ENCODE measurements around the gene EPB41L2. TPM values are rescaled to one million over a fixed set of nuclear protein-coding genes. Genes with fewer than 3 reads are reported as not detected.

The EPB41L2 gene
- total RNA-seq, 2 experiments from 2014 or later: 9.5 to 12.3 TPM

GRCh38 chr6:131053546-131054240 lies 9.4 kb downstream of the EPB41L2 start:
- POLR2A ChIA-PET: no interaction called here
- H3K9me3 Mint-ChIP-seq: peaks cover 11% of the 10 kb centered on the region

DNA sequence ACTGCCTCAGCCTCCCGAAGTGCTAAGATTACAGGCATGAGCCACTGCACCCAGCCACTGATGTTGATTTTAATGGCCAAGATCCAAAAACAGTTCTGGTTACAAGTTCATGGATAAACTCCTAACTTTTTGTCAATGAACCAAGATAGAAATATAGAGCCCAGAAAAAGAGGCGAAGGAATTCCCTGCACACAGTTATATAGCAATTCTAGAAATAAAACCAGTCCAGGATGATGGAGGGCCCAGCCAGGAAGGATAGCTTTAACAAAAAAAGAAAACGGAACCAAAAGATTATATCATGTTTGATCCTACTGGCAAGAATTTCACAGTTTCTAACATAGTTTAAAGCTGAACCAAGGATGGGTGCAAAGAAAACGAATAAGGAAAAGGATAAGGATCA lies 10.9 kb downstream of the EPB41L2 start:
- ChIA-PET CTCF (no interaction called here), POLR2A (no interaction called here)
- Mint-ChIP-seq H3K27me3 (no peaks in the 10 kb centered on the region), H3K27ac (no peak overlapping the region), H3K4me3 (no peak overlapping the region), H3K36me3 (ENCODE audit: low read depth) (peaks cover 37% of the 10 kb centered on the region), H3K9me3 (peaks cover 11% of the 10 kb centered on the region), H3K4me1 (ENCODE audit: low read depth) (no peaks in the 10 kb centered on the region)
- H3K4me1 ChIP-seq (ENCODE audit: insufficient read depth, low read length): no peaks in the 10 kb centered on the region
- no peak overlapping the region for H3K4me3 ChIP-seq (ENCODE audit: low read length)
- H3K27me3 ChIP-seq (ENCODE audit: control insufficient read depth in 1 of 2, insufficient read depth in 2 of 2, low read length in 2 of 2): no peaks in the 10 kb centered on the region
- H3K27ac ChIP-seq (ENCODE audit: low read depth in 1 of 2, low read length in 2 of 2): no peak overlapping the region
- H3K9me3 ChIP-seq (ENCODE audit: control insufficient read depth in 1 of 2, insufficient read depth in 1 of 2, low read length in 2 of 2): peaks cover 19 to 29% of the 10 kb centered on the region in 2 experiments
- no peaks in the 10 kb centered on the region for H3K36me3 ChIP-seq (ENCODE audit: insufficient read depth, low read length)
- ATAC-seq (ENCODE audit: poor library complexity): no peak
- DNase-seq: no peak
- intact Hi-C loops (cut with DNase I, micrococcal nuclease): no loop called here
- TF ChIP-seq, protein P1, sequence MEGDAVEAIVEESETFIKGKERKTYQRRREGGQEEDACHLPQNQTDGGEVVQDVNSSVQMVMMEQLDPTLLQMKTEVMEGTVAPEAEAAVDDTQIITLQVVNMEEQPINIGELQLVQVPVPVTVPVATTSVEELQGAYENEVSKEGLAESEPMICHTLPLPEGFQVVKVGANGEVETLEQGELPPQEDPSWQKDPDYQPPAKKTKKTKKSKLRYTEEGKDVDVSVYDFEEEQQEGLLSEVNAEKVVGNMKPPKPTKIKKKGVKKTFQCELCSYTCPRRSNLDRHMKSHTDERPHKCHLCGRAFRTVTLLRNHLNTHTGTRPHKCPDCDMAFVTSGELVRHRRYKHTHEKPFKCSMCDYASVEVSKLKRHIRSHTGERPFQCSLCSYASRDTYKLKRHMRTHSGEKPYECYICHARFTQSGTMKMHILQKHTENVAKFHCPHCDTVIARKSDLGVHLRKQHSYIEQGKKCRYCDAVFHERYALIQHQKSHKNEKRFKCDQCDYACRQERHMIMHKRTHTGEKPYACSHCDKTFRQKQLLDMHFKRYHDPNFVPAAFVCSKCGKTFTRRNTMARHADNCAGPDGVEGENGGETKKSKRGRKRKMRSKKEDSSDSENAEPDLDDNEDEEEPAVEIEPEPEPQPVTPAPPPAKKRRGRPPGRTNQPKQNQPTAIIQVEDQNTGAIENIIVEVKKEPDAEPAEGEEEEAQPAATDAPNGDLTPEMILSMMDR (IDR thresholded peaks at IDR 0.05): no peak

More at GRCh38 chr6:131053546-131054240, 9.4 kb downstream of the EPB41L2 start:
- no peaks in the 10 kb centered on the region for H3K27me3 Mint-ChIP-seq
- H3K4me1 Mint-ChIP-seq (ENCODE audit: low read depth): no peaks in the 10 kb centered on the region
- H3K4me3 Mint-ChIP-seq: no peak overlapping the region
- TF ChIP-seq, protein P1 (IDR thresholded peaks at IDR 0.05): no peak
- H3K9me3 ChIP-seq (ENCODE audit: control insufficient read depth in 1 of 2, insufficient read depth in 1 of 2, low read length in 2 of 2): peaks cover 19 to 29% of the 10 kb centered on the region in 2 experiments
- DNase-seq (no peak), ATAC-seq (ENCODE audit: poor library complexity) (no peak)
- H3K36me3 ChIP-seq (ENCODE audit: insufficient read depth, low read length): no peaks in the 10 kb centered on the region
- CTCF ChIA-PET: no interaction called here
- peaks cover 37% of the 10 kb centered on the region for H3K36me3 Mint-ChIP-seq (ENCODE audit: low read depth)
- H3K4me3 ChIP-seq (ENCODE audit: low read length): no peak overlapping the region
- no peak overlapping the region for H3K27ac ChIP-seq (ENCODE audit: low read depth in 1 of 2, low read length in 2 of 2)
- H3K27me3 ChIP-seq (ENCODE audit: control insufficient read depth in 1 of 2, insufficient read depth in 2 of 2, low read length in 2 of 2): no peaks in the 10 kb centered on the region
- intact Hi-C loops (cut with DNase I, micrococcal nuclease): no loop called here
- no peak overlapping the region for H3K27ac Mint-ChIP-seq
- H3K4me1 ChIP-seq (ENCODE audit: insufficient read depth, low read length): no peaks in the 10 kb centered on the region

DNA sequence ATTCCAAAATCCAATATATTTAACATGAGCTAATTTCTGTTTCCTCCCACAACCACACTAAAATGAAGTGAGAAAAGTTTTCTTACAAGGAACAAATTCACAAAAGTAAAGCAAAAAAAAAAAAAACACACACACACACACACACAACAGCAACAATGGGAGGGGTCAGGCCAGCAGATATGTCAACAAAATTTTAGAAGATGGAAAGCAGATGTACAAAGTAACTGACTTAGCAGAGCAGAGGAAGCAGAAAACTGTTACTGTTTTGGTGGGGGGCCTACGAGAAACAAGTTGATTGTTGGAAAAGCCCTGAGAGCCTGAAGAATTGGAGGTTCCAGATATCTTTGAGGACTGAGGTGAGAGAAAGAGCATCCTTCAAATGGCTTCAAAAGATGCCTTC lies 11.7 kb downstream of the EPB41L2 start:
- no peaks in the 10 kb centered on the region for H3K27me3 ChIP-seq (ENCODE audit: control insufficient read depth in 1 of 2, insufficient read depth in 2 of 2, low read length in 2 of 2)
- Mint-ChIP-seq H3K27ac (no peak overlapping the region), H3K4me3 (no peak overlapping the region), H3K36me3 (ENCODE audit: low read depth) (peaks cover 36% of the 10 kb centered on the region), H3K9me3 (peaks cover 11% of the 10 kb centered on the region), H3K4me1 (ENCODE audit: low read depth) (no peaks in the 10 kb centered on the region), H3K27me3 (no peaks in the 10 kb centered on the region)
- TF ChIP-seq, protein P1 (IDR thresholded peaks at IDR 0.05): no peak
- DNase-seq (no peak), ATAC-seq (ENCODE audit: poor library complexity) (no peak)
- H3K9me3 ChIP-seq (ENCODE audit: control insufficient read depth in 1 of 2, insufficient read depth in 1 of 2, low read length in 2 of 2): peaks cover 19 to 29% of the 10 kb centered on the region in 2 experiments
- POLR2A ChIA-PET: interaction anchor here (0.7 kb wide), 1 partner anchor 224 kb away, joined by 3 read pairs; no protein-coding TSS in a partner anchor
- H3K36me3 ChIP-seq (ENCODE audit: insufficient read depth, low read length): no peaks in the 10 kb centered on the region
- intact Hi-C loops (cut with DNase I, micrococcal nuclease): no loop called here
- H3K4me3 ChIP-seq (ENCODE audit: low read length): no peak overlapping the region
- H3K4me1 ChIP-seq (ENCODE audit: insufficient read depth, low read length): no peaks in the 10 kb centered on the region
- CTCF ChIA-PET: interaction anchor here (0.7 kb wide), 1 partner anchor 137 kb away, joined by 3 read pairs; no protein-coding TSS in a partner anchor
- no peak overlapping the region for H3K27ac ChIP-seq (ENCODE audit: low read depth in 1 of 2, low read length in 2 of 2)

Data from CD4-positive, alpha-beta T cell (primary cell).